GM18858 (cell line): ENCODE measurements around the gene TMEM130.
"Not testable (repeated sequence)": the region's sequence is repeated elsewhere in the genome, so short reads cannot be mapped to it uniquely, and the experiment has no call there.

ENCODE experiments used
- ATAC-seq: cut with Tn5 transposase; IDR thresholded peaks from one replicate; pipeline ENCODE4 v1.9.1; 2021; ENCODE audit not compliant: unreplicated experiment

TMEM130 gene

GRCh38 chr7:98842552-98842951 lies 27.3 kb downstream of the TMEM130 start:
- not testable (repeated sequence) for ATAC-seq

GRCh38 chr7:98841179-98841997 lies 28.4 kb downstream of the TMEM130 start:
- ATAC-seq, result no peak

GRCh38 chr7:98840722-98841121 lies 29.1 kb downstream of the TMEM130 start:
- no peak for ATAC-seq

GRCh38 chr7:98840096-98840495 lies 29.7 kb downstream of the TMEM130 start:
- ATAC-seq, result no peak

GRCh38 chr7:98837630-98837972 lies 32.2 kb downstream of the TMEM130 start:
- ATAC-seq, result no peak

GRCh38 chr7:98836811-98837629 lies 32.8 kb downstream of the TMEM130 start:
- ATAC-seq, result no peak

- ATAC-seq, result no peak
Measured at GRCh38 chr7:98834949-98835348, 34.9 kb downstream of the TMEM130 start.

GRCh38 chr7:98833022-98833421 lies 36.8 kb downstream of the TMEM130 start:
- ATAC-seq, result no peak

GRCh38 chr7:98831641-98832221 lies 38.1 kb downstream of the TMEM130 start:
- ATAC-seq, result no peak

GRCh38 chr7:98830972-98831548 lies 38.8 kb downstream of the TMEM130 start:
- ATAC-seq, result no peak

GRCh38 chr7:98828368-98828767 lies 41.4 kb downstream of the TMEM130 start:
- no peak for ATAC-seq

- ATAC-seq, result no peak
Measured at GRCh38 chr7:98827258-98827657, 42.6 kb downstream of the TMEM130 start.

GRCh38 chr7:98826811-98827231 lies 43.0 kb downstream of the TMEM130 start:
- ATAC-seq, result no peak

GRCh38 chr7:98826387-98826786 lies 43.4 kb downstream of the TMEM130 start:
- ATAC-seq, result no peak

GRCh38 chr7:98823226-98823625 lies 46.6 kb downstream of the TMEM130 start:
- no peak for ATAC-seq

GRCh38 chr7:98821348-98821747 lies 48.5 kb downstream of the TMEM130 start:
- ATAC-seq, result no peak

- no peak for ATAC-seq
Measured at GRCh38 chr7:98816967-98817710, 52.7 kb downstream of the TMEM130 start.

- no peak for ATAC-seq
Measured at GRCh38 chr7:98816241-98816640, 53.6 kb downstream of the TMEM130 start.

- no peak for ATAC-seq
Measured at GRCh38 chr7:98815313-98815712, 54.5 kb downstream of the TMEM130 start.

GRCh38 chr7:98811299-98811698 lies 58.5 kb downstream of the TMEM130 start:
- no peak for ATAC-seq
